CD14-positive monocyte (primary cell): ENCODE results near the gene RPL19. TPM values are rescaled to one million over a fixed set of nuclear protein-coding genes. Genes with fewer than 3 reads are reported as not detected.

ENCODE experiments used
- DNase-seq, 3 donors: peaks; one replicate each; pipeline ENCODE4 v3.0.0-alpha.2; 2011 to 2022
- H2AFZ ChIP-seq: 2 replicates; pipeline ENCODE4 v1.6.0; 2012; ENCODE audit warnings: mild to moderate bottlenecking, low read depth, low read length, inconsistent platforms; ENCODE audit not compliant: insufficient read depth, poor library complexity, severe bottlenecking
- H3K27ac ChIP-seq, 2 donors: 1 replicate in 1 of 2; 2 replicates in 1 of 2; pipeline ENCODE4 v1.5.1; 2012 to 2013; ENCODE audit warnings: low read length in 2 of 2, control low read depth in 1 of 2, inconsistent platforms in 1 of 2, low read depth in 1 of 2, mild to moderate bottlenecking in 1 of 2
- H3K27me3 ChIP-seq, 2 donors: one replicate each; pipeline versions ENCODE4 v1.6.0 to v1.6.1; 2011 to 2013; ENCODE audit warnings: low read length in 2 of 2; ENCODE audit not compliant: control insufficient read depth in 2 of 2, insufficient read depth in 2 of 2
- H3K36me3 ChIP-seq, 2 donors: replicated peaks in 1 of 2; 1 replicate in 1 of 2; 2 replicates in 1 of 2; pipeline versions ENCODE4 v1.5.1 to v1.6.1; 2012 to 2013; ENCODE audit warnings: low read length in 2 of 2, control low read depth in 1 of 2, inconsistent platforms in 1 of 2, mild to moderate bottlenecking in 1 of 2; ENCODE audit not compliant: insufficient read depth in 2 of 2, control insufficient read depth in 1 of 2
- H3K4me1 ChIP-seq, 2 donors: 1 replicate in 1 of 2; 2 replicates in 1 of 2; pipeline versions ENCODE4 v1.5.1 to v1.6.1; 2012 to 2013; ENCODE audit warnings: low read length in 2 of 2, control low read depth in 1 of 2, inconsistent platforms in 1 of 2, mild to moderate bottlenecking in 1 of 2, moderate library complexity in 1 of 2; ENCODE audit not compliant: insufficient read depth in 2 of 2, control insufficient read depth in 1 of 2
- H3K4me2 ChIP-seq: replicated peaks from 2 replicates; pipeline ENCODE3; 2012; ENCODE audit warnings: low read length, moderate library complexity, mild to moderate bottlenecking; ENCODE audit not compliant: poor library complexity, severe bottlenecking; ENCODE audit errors: extremely low read depth
- H3K4me3 ChIP-seq, 3 experiments: fragments of 200-600 bp in 1 of 3; sonication (generic) in 1 of 3; replicated peaks in 1 of 3; 1 replicate in 2 of 3; 2 replicates in 1 of 3; pipeline ENCODE4 v1.5.1; 2011 to 2013; ENCODE audit warnings: low read length in 3 of 3, mild to moderate bottlenecking in 3 of 3, control low read depth in 2 of 3, low read depth in 2 of 3, inconsistent platforms in 1 of 3, moderate library complexity in 1 of 3
- H3K79me2 ChIP-seq: 2 replicates; pipeline ENCODE4 v1.6.0; 2012; ENCODE audit warnings: mild to moderate bottlenecking, control low read depth, inconsistent platforms, low read length, moderate library complexity; ENCODE audit not compliant: insufficient read depth
- H3K9ac ChIP-seq: 2 replicates; pipeline ENCODE4 v1.6.0; 2017; ENCODE audit warnings: low read length, mild to moderate bottlenecking; ENCODE audit not compliant: insufficient read depth, poor library complexity, severe bottlenecking
- H3K9me3 ChIP-seq, 2 donors: replicated peaks in 1 of 2; 1 replicate in 1 of 2; 2 replicates in 1 of 2; pipeline versions ENCODE4 v1.5.1 to v1.6.1; 2012 to 2013; ENCODE audit warnings: low read length in 2 of 2, control low read depth in 1 of 2; ENCODE audit not compliant: control insufficient read depth in 1 of 2, insufficient read depth in 1 of 2
- H4K20me1 ChIP-seq: 2 replicates; pipeline ENCODE4 v1.6.0; 2012; ENCODE audit warnings: mild to moderate bottlenecking, low read length, control low read depth, moderate library complexity; ENCODE audit not compliant: insufficient read depth
- H3K27ac Mint-ChIP-seq, 7 donors: one replicate each; pipeline ENCODE4 v1.8.0; 2020; ENCODE audit warnings: mild to moderate bottlenecking in 7 of 7, mixed read lengths in 7 of 7, moderate library complexity in 6 of 7, inconsistent platforms in 2 of 7
- H3K27me3 Mint-ChIP-seq, 3 donors: one replicate each; pipeline ENCODE4 v1.8.0; 2021 to 2022; ENCODE audit warnings: low read depth in 3 of 3, mild to moderate bottlenecking in 3 of 3, mixed read lengths in 3 of 3, moderate library complexity in 3 of 3, inconsistent platforms in 1 of 3
- H3K36me3 Mint-ChIP-seq, 2 donors: one replicate each; pipeline ENCODE4 v1.8.0; 2020; ENCODE audit warnings: mixed read lengths in 2 of 2, inconsistent platforms in 1 of 2, mild to moderate bottlenecking in 1 of 2
- H3K4me1 Mint-ChIP-seq: one replicate; pipeline ENCODE4 v1.8.0; 2020; ENCODE audit warnings: mild to moderate bottlenecking, mixed read lengths
- H3K4me3 Mint-ChIP-seq, 2 donors: one replicate each; pipeline ENCODE4 v1.8.0; 2020; ENCODE audit warnings: mild to moderate bottlenecking in 2 of 2, mixed read lengths in 2 of 2, moderate library complexity in 1 of 2
- H3K9me3 Mint-ChIP-seq, 7 donors: one replicate each; pipeline ENCODE4 v1.8.0; 2020 to 2022; ENCODE audit warnings: mixed read lengths in 7 of 7, mild to moderate bottlenecking in 6 of 7, moderate library complexity in 6 of 7, inconsistent platforms in 2 of 7
- WGBS: methylation state at CpG from one replicate; pipeline ENCODE4 v1.1.5; 2013; ENCODE audit warnings: missing lambda C conversion rate; ENCODE audit not compliant: insufficient coverage; 5-methylcytosine and 5-hydroxymethylcytosine counted together
- intact Hi-C, 2 donors: fragments of 100-400 bp; cut with micrococcal nuclease; formaldehyde crosslinking; loops; one replicate each; pipeline versions ENCODE4 v1.15.0 to v1.15.1; 2023
- polyA plus RNA-seq, 3 donors: library from polyadenylated mRNA; depleted of rRNA in 1 of 3; unstranded in 2 of 3; stranded (reverse) in 1 of 3; fragments of 300-500 nt in 2 of 3; fragments of >200 nt in 1 of 3; fragmentation: Illumina TruSeq in 2 of 3; gene quantifications; 1 replicate in 2 of 3; 2 replicates in 1 of 3; pipeline ENCODE4 v1.2.3, GENCODE V29; 2012 to 2021
- TF ChIP-seq, protein P1 (sequence below): fragments of 200-600 bp; IDR thresholded peaks from one replicate; pipeline ENCODE4 v1.8.0; 2022; ENCODE audit warnings: antibody characterized with exemption, mild to moderate bottlenecking

Gene RPL19
- polyA plus RNA-seq, 3 donors: 1,069 to 1,809 (median 1,232) TPM

DNA sequence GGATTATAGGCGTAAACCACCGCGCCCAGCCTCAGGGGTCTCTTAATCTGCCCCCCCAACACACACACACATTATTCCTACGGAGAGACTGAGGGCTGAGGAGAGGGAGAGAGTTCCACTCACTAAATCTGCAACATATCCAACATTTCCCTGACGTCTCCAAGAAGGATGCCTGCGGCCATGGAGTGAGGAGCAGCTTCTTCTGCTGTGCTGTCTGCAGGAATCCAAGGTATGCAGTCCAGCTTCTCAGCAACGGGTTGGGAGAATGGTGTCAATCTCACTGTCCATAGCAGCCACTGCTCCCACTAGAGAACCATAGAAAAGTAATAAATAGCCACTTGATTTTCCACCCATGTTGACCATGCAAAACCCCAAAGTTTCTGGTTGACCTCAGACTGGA lies 43.6 kb upstream of the RPL19 start:
- 100% methylated on average over 1 of the region's 7 CpGs for WGBS
- Histone ChIP-seq H3K27ac (no peak overlapping the region), H3K4me2 (no peak overlapping the region), H3K27me3 (peaks cover 7 to 10% of the 10 kb centered on the region in 2 donors), H2AFZ (no peak overlapping the region), H3K9ac (no peak overlapping the region), H4K20me1 (no peaks in the 10 kb centered on the region), H3K4me1 (peaks cover 40 to 51% of the 10 kb centered on the region in 2 donors), H3K79me2 (no peaks in the 10 kb centered on the region), H3K36me3 (no peaks in the 10 kb centered on the region), H3K4me3 (no peak overlapping the region), H3K9me3 (no peaks in the 10 kb centered on the region)
- Mint-ChIP-seq H3K4me1 (peaks cover 46% of the 10 kb centered on the region), H3K27me3 (peaks cover 15 to 21% (median 20%) of the 10 kb centered on the region in 3 donors), H3K27ac (no peak overlapping the region), H3K36me3 (peaks cover 3 to 6% of the 10 kb centered on the region in 2 donors), H3K9me3 (peaks cover 0 to 9% (median 2%) of the 10 kb centered on the region in 7 donors), H3K4me3 (no peak overlapping the region)
- TF ChIP-seq, protein P1, sequence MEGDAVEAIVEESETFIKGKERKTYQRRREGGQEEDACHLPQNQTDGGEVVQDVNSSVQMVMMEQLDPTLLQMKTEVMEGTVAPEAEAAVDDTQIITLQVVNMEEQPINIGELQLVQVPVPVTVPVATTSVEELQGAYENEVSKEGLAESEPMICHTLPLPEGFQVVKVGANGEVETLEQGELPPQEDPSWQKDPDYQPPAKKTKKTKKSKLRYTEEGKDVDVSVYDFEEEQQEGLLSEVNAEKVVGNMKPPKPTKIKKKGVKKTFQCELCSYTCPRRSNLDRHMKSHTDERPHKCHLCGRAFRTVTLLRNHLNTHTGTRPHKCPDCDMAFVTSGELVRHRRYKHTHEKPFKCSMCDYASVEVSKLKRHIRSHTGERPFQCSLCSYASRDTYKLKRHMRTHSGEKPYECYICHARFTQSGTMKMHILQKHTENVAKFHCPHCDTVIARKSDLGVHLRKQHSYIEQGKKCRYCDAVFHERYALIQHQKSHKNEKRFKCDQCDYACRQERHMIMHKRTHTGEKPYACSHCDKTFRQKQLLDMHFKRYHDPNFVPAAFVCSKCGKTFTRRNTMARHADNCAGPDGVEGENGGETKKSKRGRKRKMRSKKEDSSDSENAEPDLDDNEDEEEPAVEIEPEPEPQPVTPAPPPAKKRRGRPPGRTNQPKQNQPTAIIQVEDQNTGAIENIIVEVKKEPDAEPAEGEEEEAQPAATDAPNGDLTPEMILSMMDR: no peak
- intact Hi-C loops: loop anchor here in 1 of 2 donors (10.0 kb wide), 1 partner anchor 282 kb away; the partner anchor contains the start of gene LASP1
- no peak for DNase-seq

DNA sequence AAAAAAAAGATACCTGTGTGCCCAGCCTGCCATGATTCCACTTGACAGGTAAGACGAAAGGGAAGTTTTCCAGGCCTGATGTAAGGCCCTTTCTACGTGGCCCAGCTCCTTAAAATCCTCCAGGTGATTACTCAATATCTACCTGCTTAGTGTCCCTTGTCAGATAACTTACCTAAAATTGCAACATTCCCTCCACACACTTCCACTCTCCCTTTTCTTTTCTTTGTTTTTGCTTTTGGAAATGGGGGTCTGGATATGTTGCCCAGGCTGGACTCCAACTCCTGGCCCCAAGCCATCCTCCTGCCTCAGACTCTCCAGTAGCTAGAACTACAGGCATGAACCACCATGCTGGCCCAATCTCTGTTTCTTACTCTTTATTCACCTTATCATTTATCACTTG lies 41.5 kb upstream of the RPL19 start:
- H2AFZ ChIP-seq: no peak overlapping the region
- no peaks in the 10 kb centered on the region for H3K9me3 ChIP-seq
- no peak overlapping the region for H3K27ac ChIP-seq
- H4K20me1 ChIP-seq: no peaks in the 10 kb centered on the region
- no peak overlapping the region for H3K4me2 ChIP-seq
- peaks cover 25 to 36% of the 10 kb centered on the region in 2 donors for H3K4me1 ChIP-seq
- Mint-ChIP-seq H3K4me3 (no peak overlapping the region), H3K4me1 (peaks cover 32% of the 10 kb centered on the region), H3K36me3 (peaks cover 0 to 3% of the 10 kb centered on the region in 2 donors), H3K27me3 (peaks cover 2 to 9% (median 5%) of the 10 kb centered on the region in 3 donors), H3K9me3 (peaks cover 0 to 3% (median 0%) of the 10 kb centered on the region in 7 donors), H3K27ac (no peak overlapping the region)
- H3K79me2 ChIP-seq: no peaks in the 10 kb centered on the region
- TF ChIP-seq, protein P1: no peak
- WGBS: no CpG with 5 or more reads among the region's 2 CpGs
- no peak for DNase-seq
- no peaks in the 10 kb centered on the region for H3K27me3 ChIP-seq
- H3K36me3 ChIP-seq: no peaks in the 10 kb centered on the region
- intact Hi-C loops: loop anchor here in 1 of 2 donors (10.0 kb wide), 1 partner anchor 284 kb away; the partner anchor contains the start of gene LASP1
- no peak overlapping the region for H3K4me3 ChIP-seq
- H3K9ac ChIP-seq: no peak overlapping the region
